Smooth muscle cell (in vitro differentiated cells): ENCODE data around the gene PLXNB2. TPM values are rescaled to one million over a fixed set of nuclear protein-coding genes. Genes with fewer than 3 reads are reported as not detected.
A peak's percentile ranks its signal among the peaks of the same experiment; 100 is the strongest.

Source experiments
- DNase-seq: peaks from one replicate; lab custom pipeline; 2025; ENCODE audit not compliant: unreplicated experiment; lab: John Stamatoyannopoulos, UW
- H2AFZ ChIP-seq: fragments of 200-600 bp; sonication (generic); 2 replicates; pipeline ENCODE4 v1.6.0; 2016; ENCODE audit warnings: antibody characterized with exemption, low read depth, mild to moderate bottlenecking
- H3F3A ChIP-seq: fragments of 200-600 bp; sonication (generic); 2 replicates; pipeline ENCODE4 v1.6.0; 2017; ENCODE audit warnings: antibody characterized with exemption, low read depth
- H3K27ac ChIP-seq: fragments of 200-600 bp; sonication (generic); 2 replicates; pipeline ENCODE4 v1.5.1; 2016; ENCODE audit warnings: low read depth, mild to moderate bottlenecking
- H3K27me3 ChIP-seq: fragments of 200-600 bp; sonication (generic); 2 replicates; pipeline ENCODE4 v1.6.1; 2016; ENCODE audit warnings: low read depth, mild to moderate bottlenecking
- H3K36me3 ChIP-seq: fragments of 200-600 bp; sonication (generic); 2 replicates; pipeline ENCODE4 v1.5.1; 2016; ENCODE audit warnings: low read depth
- H3K4me1 ChIP-seq: fragments of 200-600 bp; sonication (generic); 2 replicates; pipeline ENCODE4 v1.5.1; 2016; ENCODE audit warnings: low read depth
- H3K4me2 ChIP-seq: fragments of 200-600 bp; sonication (generic); 2 replicates; pipeline ENCODE4 v1.6.0; 2016; ENCODE audit warnings: mild to moderate bottlenecking
- H3K4me3 ChIP-seq: fragments of 200-600 bp; sonication (generic); 2 replicates; pipeline ENCODE4 v1.5.1; 2016; ENCODE audit warnings: mild to moderate bottlenecking
- H3K79me2 ChIP-seq: fragments of 200-600 bp; sonication (generic); 2 replicates; pipeline ENCODE4 v1.6.0; 2016; ENCODE audit warnings: low read depth, mild to moderate bottlenecking
- H3K9ac ChIP-seq: fragments of 200-600 bp; sonication (generic); 2 replicates; pipeline ENCODE4 v1.6.0; 2016; ENCODE audit warnings: low read depth
- H3K9me3 ChIP-seq: fragments of 200-600 bp; sonication (generic); replicated peaks from 2 replicates; pipeline ENCODE4 v1.5.1; 2016; ENCODE audit warnings: low read depth
- H4K20me1 ChIP-seq: fragments of 200-600 bp; sonication (generic); 2 replicates; pipeline ENCODE4 v1.6.0; 2016; ENCODE audit warnings: low read depth
- WGBS: methylation state at CpG from one replicate; pipeline ENCODE4 v1.1.7; 2016; ENCODE audit warnings: low lambda C conversion rate; 5-methylcytosine and 5-hydroxymethylcytosine counted together
- polyA plus RNA-seq: library from polyadenylated mRNA; unstranded; fragments of >200 nt; fragmentation: Nextera tagmentation; extraction: Ambion mirVana; gene quantifications from 2 replicates; pipeline ENCODE4 v1.2.1, GENCODE V29; 2016
- total RNA-seq: library from RNA; depleted of rRNA; stranded (reverse); fragments of >200 nt; gene quantifications from 2 replicates; pipeline ENCODE4 v1.2.3, GENCODE V29; 2014
- TF ChIP-seq, protein P1 (sequence below): fragments of 200-600 bp; sonication (generic); IDR thresholded peaks from 2 replicates; pipeline ENCODE4 v1.5.1; 2017; ENCODE audit warnings: borderline replicate concordance, mild to moderate bottlenecking, antibody characterized with exemption; ENCODE audit not compliant: insufficient read depth, poor library complexity, severe bottlenecking

Gene PLXNB2
- total and polyA plus RNA-seq, 2 experiments from 2014 or later = 195 to 210 TPM

DNA sequence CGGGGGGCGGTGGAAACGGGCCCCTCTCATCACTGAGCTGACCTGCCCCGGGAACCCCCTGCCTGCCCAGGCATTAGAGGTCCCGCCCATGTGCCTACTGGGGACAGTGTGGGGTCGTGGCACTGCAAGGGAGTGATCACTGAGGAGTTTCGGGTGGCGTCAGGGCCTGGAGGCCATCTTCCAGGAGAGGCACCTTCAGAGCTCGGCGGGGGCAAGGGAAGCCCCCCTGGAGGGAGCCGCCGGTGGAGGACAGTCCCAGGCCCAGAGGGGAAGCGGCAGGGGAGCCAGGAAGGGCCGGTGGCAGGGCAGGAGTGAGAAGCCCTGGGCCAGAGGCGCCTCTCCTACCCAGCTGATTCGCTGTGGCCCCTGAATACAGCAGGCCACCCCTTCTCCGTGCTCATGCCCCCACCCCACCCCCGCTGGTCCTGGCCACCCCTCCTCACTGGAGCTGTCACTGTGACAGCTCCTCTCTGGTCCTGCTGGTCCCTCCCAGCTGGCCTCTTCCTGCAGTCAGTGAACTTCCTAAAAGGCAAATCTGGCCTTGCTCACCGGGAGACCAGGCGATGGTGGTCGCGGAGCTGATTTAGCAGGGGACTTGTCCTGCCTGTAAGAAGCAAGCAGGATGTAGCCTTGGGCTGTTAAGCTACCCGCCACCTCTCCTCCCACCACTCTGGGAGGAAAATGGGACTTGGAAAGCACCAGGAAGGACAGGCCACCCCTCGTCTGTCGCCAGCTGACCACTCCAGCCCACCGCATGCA is 35.2 kb downstream of the PLXNB2 start:
- WGBS = 41% methylated on average over 22 of the region's 26 CpGs
- Histone ChIP-seq H3K27ac (no peak overlapping the region), H3K4me3 (peak overlapping the region; percentile 60), H2AFZ (no peak overlapping the region), H3K79me2 (no peaks in the 10 kb centered on the region), H3K27me3 (peaks cover 13% of the 10 kb centered on the region), H3K4me1 (peaks cover 23% of the 10 kb centered on the region), H3K9ac (no peak overlapping the region), H3K4me2 (peak overlapping the region; percentile 88), H3F3A (peaks cover 18% of the 10 kb centered on the region), H3K36me3 (no peaks in the 10 kb centered on the region), H4K20me1 (peaks cover 67% of the 10 kb centered on the region), H3K9me3 (no peaks in the 10 kb centered on the region)
- TF ChIP-seq, protein P1, sequence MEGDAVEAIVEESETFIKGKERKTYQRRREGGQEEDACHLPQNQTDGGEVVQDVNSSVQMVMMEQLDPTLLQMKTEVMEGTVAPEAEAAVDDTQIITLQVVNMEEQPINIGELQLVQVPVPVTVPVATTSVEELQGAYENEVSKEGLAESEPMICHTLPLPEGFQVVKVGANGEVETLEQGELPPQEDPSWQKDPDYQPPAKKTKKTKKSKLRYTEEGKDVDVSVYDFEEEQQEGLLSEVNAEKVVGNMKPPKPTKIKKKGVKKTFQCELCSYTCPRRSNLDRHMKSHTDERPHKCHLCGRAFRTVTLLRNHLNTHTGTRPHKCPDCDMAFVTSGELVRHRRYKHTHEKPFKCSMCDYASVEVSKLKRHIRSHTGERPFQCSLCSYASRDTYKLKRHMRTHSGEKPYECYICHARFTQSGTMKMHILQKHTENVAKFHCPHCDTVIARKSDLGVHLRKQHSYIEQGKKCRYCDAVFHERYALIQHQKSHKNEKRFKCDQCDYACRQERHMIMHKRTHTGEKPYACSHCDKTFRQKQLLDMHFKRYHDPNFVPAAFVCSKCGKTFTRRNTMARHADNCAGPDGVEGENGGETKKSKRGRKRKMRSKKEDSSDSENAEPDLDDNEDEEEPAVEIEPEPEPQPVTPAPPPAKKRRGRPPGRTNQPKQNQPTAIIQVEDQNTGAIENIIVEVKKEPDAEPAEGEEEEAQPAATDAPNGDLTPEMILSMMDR = no peak
- no peak for DNase-seq

DNA sequence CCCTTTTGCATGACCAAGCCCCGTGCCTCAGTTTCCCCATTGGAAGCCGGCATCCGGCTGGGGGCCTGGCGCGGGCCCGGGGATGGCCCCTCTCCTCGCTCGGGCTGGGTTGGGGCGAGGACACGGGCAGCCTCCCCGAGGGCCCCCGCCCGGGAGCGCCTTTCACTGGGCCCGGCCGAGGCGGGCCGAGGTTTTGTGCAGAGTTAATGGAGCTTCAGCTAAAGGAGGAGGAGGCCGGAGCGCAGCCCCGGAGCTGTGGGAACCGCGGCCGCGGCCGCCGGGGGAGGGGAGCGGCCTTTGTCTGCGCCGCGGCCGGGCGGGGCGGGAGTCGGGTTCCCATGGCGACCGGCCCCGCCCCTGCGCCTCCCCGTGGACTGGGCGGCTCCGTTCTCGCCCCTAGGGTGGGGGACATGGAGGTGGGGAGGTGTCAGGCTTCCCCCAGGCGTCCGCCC is 35.9 kb downstream of the PLXNB2 start:
- Histone ChIP-seq H3K9ac (no peak overlapping the region), H3K27ac (no peak overlapping the region), H3K4me2 (peak overlapping the region; percentile 88), H3K4me1 (peaks cover 23% of the 10 kb centered on the region), H2AFZ (no peak overlapping the region), H3K9me3 (no peaks in the 10 kb centered on the region), H3K27me3 (peaks cover 20% of the 10 kb centered on the region), H4K20me1 (peaks cover 60% of the 10 kb centered on the region), H3K4me3 (peak overlapping the region; percentile 60), H3K36me3 (no peaks in the 10 kb centered on the region), H3F3A (peaks cover 18% of the 10 kb centered on the region), H3K79me2 (no peaks in the 10 kb centered on the region)
- no peak for DNase-seq
- TF ChIP-seq, protein P1 = peak; percentile 23
- 7% methylated on average over 11 of the region's 45 CpGs for WGBS

DNA sequence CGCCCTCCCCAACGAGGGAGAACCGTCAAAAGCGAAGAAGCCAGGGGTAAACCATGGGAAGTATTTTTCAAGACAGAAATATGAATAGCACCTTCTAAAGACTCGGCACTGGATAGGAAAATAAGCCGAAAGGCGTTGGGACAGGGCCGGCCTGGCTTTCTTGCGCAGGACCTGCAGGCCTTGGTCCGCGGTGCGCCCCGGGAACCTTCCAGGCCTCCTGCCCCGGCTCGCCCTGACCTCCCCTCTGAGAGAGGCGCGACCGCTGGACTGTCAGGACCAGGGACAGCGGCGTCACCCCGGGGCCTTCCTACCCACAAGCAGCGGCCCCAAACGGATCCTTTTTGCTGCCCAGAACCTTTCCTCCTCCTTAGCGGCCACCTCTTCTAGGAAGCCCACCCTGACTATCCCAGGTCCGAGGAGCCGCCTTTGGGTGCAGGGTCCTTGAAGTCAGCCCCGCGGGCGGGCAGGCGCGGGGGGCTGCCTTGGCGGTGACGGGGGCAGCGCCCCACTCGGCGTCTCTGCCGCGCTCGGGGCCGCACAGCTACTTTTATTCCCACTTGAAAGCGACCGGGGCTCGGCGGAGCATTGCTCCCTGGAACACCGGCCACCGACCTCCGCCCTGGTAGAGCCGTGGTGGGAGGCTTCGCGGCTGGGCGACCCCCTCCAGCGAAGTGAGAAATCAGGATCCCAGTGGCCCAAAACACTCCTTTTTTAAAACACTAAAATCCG is 36.6 kb downstream of the PLXNB2 start:
- Histone ChIP-seq H3K4me2 (peak overlapping the region; percentile 88), H3K27ac (no peak overlapping the region), H3F3A (peaks cover 16% of the 10 kb centered on the region), H3K4me1 (peaks cover 23% of the 10 kb centered on the region), H3K9ac (no peak overlapping the region), H3K27me3 (peaks cover 26% of the 10 kb centered on the region), H4K20me1 (peaks cover 53% of the 10 kb centered on the region), H3K36me3 (no peaks in the 10 kb centered on the region), H3K4me3 (peak overlapping the region; percentile 60), H2AFZ (no peak overlapping the region), H3K9me3 (no peaks in the 10 kb centered on the region), H3K79me2 (no peaks in the 10 kb centered on the region)
- TF ChIP-seq, protein P1 = no peak
- 8% methylated on average over 53 of the region's 53 CpGs for WGBS
- DNase-seq = peak; percentile 58
